Measurements from ENCODE around the gene LPO. TPM values are rescaled to one million over a fixed set of nuclear protein-coding genes. Genes with fewer than 3 reads are reported as not detected.

Gene LPO
- total RNA-seq, 1 experiment from 2014 or later = not detected

DNA sequence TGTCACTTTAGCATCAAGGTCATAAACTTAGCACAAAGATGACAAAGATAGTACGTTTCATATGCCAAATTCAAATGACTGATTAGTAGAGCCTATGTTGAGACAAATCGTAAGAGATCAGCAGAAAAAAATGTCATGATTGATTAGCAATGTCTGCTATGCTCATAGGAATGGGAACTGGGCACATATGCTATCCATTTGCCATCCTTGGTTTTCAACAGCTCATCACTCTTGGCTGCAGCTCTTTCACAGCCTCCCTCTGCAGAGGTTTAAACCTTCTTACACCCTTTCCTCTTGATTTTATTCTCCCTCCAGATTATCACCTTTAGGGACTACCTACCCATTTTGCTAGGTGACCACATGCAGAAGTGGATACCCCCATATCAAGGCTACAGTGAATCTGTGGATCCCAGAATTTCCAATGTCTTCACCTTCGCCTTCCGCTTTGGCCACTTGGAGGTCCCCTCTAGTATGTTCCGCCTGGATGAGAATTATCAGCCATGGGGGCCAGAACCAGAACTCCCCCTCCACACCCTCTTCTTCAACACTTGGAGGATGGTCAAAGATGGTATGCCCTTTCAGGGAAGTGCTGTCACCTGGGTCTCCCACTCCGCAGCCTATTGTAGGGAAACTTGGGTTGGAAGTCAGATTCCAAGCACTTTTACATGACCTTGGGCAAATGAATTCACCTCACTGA lies 26.2 kb downstream of the LPO start:
- ChIA-PET CTCF (no interaction called here), POLR2A (no interaction called here)
- Histone ChIP-seq H3K36me3 (ENCODE audit: control insufficient read depth, insufficient read depth, low read length) (no peaks in the 10 kb centered on the region), H3K4me1 (ENCODE audit: control insufficient read depth, insufficient read depth, low read length) (no peaks in the 10 kb centered on the region), H3K27me3 (ENCODE audit: control insufficient read depth, insufficient read depth, low read length) (peaks cover 30% of the 10 kb centered on the region), H3K27ac (ENCODE audit: low read length) (no peak overlapping the region), H3K4me3 (ENCODE audit: low read depth in 2 of 2, low read length in 2 of 2) (no peak overlapping the region), H3K9me3 (ENCODE audit: control insufficient read depth, insufficient read depth, low read depth, low read length) (no peaks in the 10 kb centered on the region)
- in situ Hi-C loops (cut with HindIII; ENCODE audit: low pct_unique_long_range_greater_than_20kb, low sequenced_read_pairs) (no loop called here), intact Hi-C loops (cut with micrococcal nuclease; ENCODE audit: unreplicated experiment) (no loop called here)
- TF ChIP-seq, protein P1, sequence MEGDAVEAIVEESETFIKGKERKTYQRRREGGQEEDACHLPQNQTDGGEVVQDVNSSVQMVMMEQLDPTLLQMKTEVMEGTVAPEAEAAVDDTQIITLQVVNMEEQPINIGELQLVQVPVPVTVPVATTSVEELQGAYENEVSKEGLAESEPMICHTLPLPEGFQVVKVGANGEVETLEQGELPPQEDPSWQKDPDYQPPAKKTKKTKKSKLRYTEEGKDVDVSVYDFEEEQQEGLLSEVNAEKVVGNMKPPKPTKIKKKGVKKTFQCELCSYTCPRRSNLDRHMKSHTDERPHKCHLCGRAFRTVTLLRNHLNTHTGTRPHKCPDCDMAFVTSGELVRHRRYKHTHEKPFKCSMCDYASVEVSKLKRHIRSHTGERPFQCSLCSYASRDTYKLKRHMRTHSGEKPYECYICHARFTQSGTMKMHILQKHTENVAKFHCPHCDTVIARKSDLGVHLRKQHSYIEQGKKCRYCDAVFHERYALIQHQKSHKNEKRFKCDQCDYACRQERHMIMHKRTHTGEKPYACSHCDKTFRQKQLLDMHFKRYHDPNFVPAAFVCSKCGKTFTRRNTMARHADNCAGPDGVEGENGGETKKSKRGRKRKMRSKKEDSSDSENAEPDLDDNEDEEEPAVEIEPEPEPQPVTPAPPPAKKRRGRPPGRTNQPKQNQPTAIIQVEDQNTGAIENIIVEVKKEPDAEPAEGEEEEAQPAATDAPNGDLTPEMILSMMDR (IDR thresholded peaks at IDR 0.05) = no peak
- TF ChIP-seq SIN3A (IDR thresholded peaks at IDR 0.05; ENCODE audit: borderline replicate concordance, insufficient read depth, low read depth, low read length) = no peak
- TF ChIP-seq, protein P2, sequence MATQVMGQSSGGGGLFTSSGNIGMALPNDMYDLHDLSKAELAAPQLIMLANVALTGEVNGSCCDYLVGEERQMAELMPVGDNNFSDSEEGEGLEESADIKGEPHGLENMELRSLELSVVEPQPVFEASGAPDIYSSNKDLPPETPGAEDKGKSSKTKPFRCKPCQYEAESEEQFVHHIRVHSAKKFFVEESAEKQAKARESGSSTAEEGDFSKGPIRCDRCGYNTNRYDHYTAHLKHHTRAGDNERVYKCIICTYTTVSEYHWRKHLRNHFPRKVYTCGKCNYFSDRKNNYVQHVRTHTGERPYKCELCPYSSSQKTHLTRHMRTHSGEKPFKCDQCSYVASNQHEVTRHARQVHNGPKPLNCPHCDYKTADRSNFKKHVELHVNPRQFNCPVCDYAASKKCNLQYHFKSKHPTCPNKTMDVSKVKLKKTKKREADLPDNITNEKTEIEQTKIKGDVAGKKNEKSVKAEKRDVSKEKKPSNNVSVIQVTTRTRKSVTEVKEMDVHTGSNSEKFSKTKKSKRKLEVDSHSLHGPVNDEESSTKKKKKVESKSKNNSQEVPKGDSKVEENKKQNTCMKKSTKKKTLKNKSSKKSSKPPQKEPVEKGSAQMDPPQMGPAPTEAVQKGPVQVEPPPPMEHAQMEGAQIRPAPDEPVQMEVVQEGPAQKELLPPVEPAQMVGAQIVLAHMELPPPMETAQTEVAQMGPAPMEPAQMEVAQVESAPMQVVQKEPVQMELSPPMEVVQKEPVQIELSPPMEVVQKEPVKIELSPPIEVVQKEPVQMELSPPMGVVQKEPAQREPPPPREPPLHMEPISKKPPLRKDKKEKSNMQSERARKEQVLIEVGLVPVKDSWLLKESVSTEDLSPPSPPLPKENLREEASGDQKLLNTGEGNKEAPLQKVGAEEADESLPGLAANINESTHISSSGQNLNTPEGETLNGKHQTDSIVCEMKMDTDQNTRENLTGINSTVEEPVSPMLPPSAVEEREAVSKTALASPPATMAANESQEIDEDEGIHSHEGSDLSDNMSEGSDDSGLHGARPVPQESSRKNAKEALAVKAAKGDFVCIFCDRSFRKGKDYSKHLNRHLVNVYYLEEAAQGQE (IDR thresholded peaks at IDR 0.05; ENCODE audit: insufficient read depth in 1 of 2, low read depth in 2 of 2, low read length in 1 of 2) = no peak
- ATAC-seq (no peak), DNase-seq (ENCODE audit: low read depth, low spot score) (no peak)
- no TSS peak for BruUV-seq (replicated peaks)

DNA sequence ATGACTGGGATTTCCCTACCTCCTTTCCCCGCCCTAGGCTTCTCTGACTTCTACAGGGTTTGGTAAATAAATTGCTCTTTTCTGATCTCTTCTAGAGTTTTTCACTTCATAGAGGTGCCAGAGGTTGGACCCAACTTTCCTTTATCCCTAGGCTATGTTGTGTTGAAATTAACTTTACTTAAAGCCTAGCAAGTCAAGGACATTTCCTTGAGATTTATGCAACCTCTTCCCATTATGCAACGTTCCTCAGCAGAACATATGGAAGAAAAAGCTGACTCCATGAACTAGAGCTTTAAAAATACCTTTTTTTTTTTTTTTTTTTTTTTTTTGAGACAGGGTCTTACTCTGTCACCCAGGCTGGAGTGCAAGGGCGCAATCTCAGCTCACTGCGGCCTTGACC lies 26.9 kb downstream of the LPO start:
- ChIA-PET POLR2A (no interaction called here), CTCF (interaction anchor here (0.6 kb wide), 1 partner anchor 144 kb away, joined by 3 read pairs; no protein-coding TSS in a partner anchor)
- TF ChIP-seq SIN3A (IDR thresholded peaks at IDR 0.05; ENCODE audit: borderline replicate concordance, insufficient read depth, low read depth, low read length) = no peak
- TF ChIP-seq, protein P2 (IDR thresholded peaks at IDR 0.05; ENCODE audit: insufficient read depth in 1 of 2, low read depth in 2 of 2, low read length in 1 of 2) = no peak
- TF ChIP-seq TCF7L2 (IDR thresholded peaks at IDR 0.05; ENCODE audit: low read depth, low read length) = no peak
- no peak for TF ChIP-seq POLR2AphosphoS5 (IDR thresholded peaks at IDR 0.05; ENCODE audit: low read depth, low read length)
- TF ChIP-seq, protein P1 (IDR thresholded peaks at IDR 0.05) = no peak
- no TSS peak for BruUV-seq (replicated peaks)
- no peaks in the 10 kb centered on the region for H3K9me3 ChIP-seq (ENCODE audit: control insufficient read depth, insufficient read depth, low read depth, low read length)
- no peaks in the 10 kb centered on the region for H3K36me3 ChIP-seq (ENCODE audit: control insufficient read depth, insufficient read depth, low read length)
- in situ Hi-C loops (cut with HindIII; ENCODE audit: low pct_unique_long_range_greater_than_20kb, low sequenced_read_pairs) = no loop called here
- H3K27me3 ChIP-seq (ENCODE audit: control insufficient read depth, insufficient read depth, low read length) = peaks cover 27% of the 10 kb centered on the region
- H3K4me3 ChIP-seq (ENCODE audit: low read depth in 2 of 2, low read length in 2 of 2) = no peak overlapping the region
- ATAC-seq (no peak), DNase-seq (ENCODE audit: low read depth, low spot score) (no peak)
- H3K27ac ChIP-seq (ENCODE audit: low read length) = no peak overlapping the region
- no peaks in the 10 kb centered on the region for H3K4me1 ChIP-seq (ENCODE audit: control insufficient read depth, insufficient read depth, low read length)
- intact Hi-C loops (cut with micrococcal nuclease; ENCODE audit: unreplicated experiment) = no loop called here

Measured in Panc1 (cell line).